ENCODE measurements around the gene CDKN2B.

CDKN2B gene

GRCh38 chr9:22045423-22045822 lies 36.3 kb upstream of the CDKN2B start:
- no peaks in the 10 kb centered on the region for H3K9me3 ChIP-seq (replicated peaks in 1 of 2; ENCODE audit: control insufficient read depth in 2 of 2, insufficient read depth in 1 of 2, low read depth in 1 of 2, low read length in 2 of 2)
- no peaks in the 10 kb centered on the region for H3K27me3 ChIP-seq (ENCODE audit: control insufficient read depth in 3 of 3, insufficient read depth in 3 of 3, low read depth in 1 of 3, low read length in 3 of 3)
- H4K8ac ChIP-seq (ENCODE audit: low read depth, low read length) = no peak overlapping the region
- H3K79me1 ChIP-seq (ENCODE audit: low read depth, low read length) = no peaks in the 10 kb centered on the region
- H2AK5ac ChIP-seq (ENCODE audit: low read depth, low read length) = no peak overlapping the region
- no peaks in the 10 kb centered on the region for H3K4me1 ChIP-seq (ENCODE audit: control insufficient read depth in 2 of 2, insufficient read depth in 1 of 2, low read depth in 1 of 2, low read length in 2 of 2)
- H3K9ac ChIP-seq (ENCODE audit: low read depth, low read length, poor library complexity) = no peak overlapping the region
- no peak overlapping the region for H2BK12ac ChIP-seq (ENCODE audit: low read length)
- H3K4me2 ChIP-seq (ENCODE audit: insufficient read depth, low read length, poor library complexity, severe bottlenecking) = no peak overlapping the region
- H3K23ac ChIP-seq (ENCODE audit: low read depth, low read length, poor library complexity) = no peak overlapping the region
- H3K36me3 ChIP-seq (replicated peaks in 1 of 2; ENCODE audit: control insufficient read depth in 2 of 2, insufficient read depth in 2 of 2, low read length in 2 of 2) = no peaks in the 10 kb centered on the region
- H3K18ac ChIP-seq (ENCODE audit: low read length) = no peak overlapping the region
- H2BK5ac ChIP-seq (ENCODE audit: low read length) = no peak overlapping the region
- DNase-seq (ENCODE audit: low spot score) = no peak
- H2AFZ ChIP-seq (ENCODE audit: low read length) = no peak overlapping the region
- no peak overlapping the region for H2BK15ac ChIP-seq (ENCODE audit: low read length)
- no peak overlapping the region for H4K91ac ChIP-seq (ENCODE audit: low read depth, low read length, poor library complexity)
- no peak overlapping the region for H3K4ac ChIP-seq (ENCODE audit: low read length)
- H3K14ac ChIP-seq (ENCODE audit: low read length) = no peak overlapping the region
- H3K27ac ChIP-seq (replicated peaks; ENCODE audit: low read length) = no peak overlapping the region
- no peak overlapping the region for H3K4me3 ChIP-seq (ENCODE audit: low read length in 2 of 2)
- no peak overlapping the region for H2BK120ac ChIP-seq (ENCODE audit: low read depth, low read length)

GRCh38 chr9:22044583-22044982 lies 35.5 kb upstream of the CDKN2B start:
- Histone ChIP-seq H2BK15ac (ENCODE audit: low read length) (no peak overlapping the region), H3K27ac (replicated peaks; ENCODE audit: low read length) (no peak overlapping the region), H2BK120ac (ENCODE audit: low read depth, low read length) (no peak overlapping the region), H2AK5ac (ENCODE audit: low read depth, low read length) (no peak overlapping the region), H3K9me3 (replicated peaks in 1 of 2; ENCODE audit: control insufficient read depth in 2 of 2, insufficient read depth in 1 of 2, low read depth in 1 of 2, low read length in 2 of 2) (no peaks in the 10 kb centered on the region), H3K4ac (ENCODE audit: low read length) (no peak overlapping the region), H3K36me3 (replicated peaks in 1 of 2; ENCODE audit: control insufficient read depth in 2 of 2, insufficient read depth in 2 of 2, low read length in 2 of 2) (no peaks in the 10 kb centered on the region), H2AFZ (ENCODE audit: low read length) (no peak overlapping the region), H3K23ac (ENCODE audit: low read depth, low read length, poor library complexity) (no peak overlapping the region), H2BK12ac (ENCODE audit: low read length) (no peak overlapping the region), H3K4me1 (ENCODE audit: control insufficient read depth in 2 of 2, insufficient read depth in 1 of 2, low read depth in 1 of 2, low read length in 2 of 2) (no peaks in the 10 kb centered on the region), H3K4me2 (ENCODE audit: insufficient read depth, low read length, poor library complexity, severe bottlenecking) (no peak overlapping the region), H3K18ac (ENCODE audit: low read length) (no peak overlapping the region), H3K9ac (ENCODE audit: low read depth, low read length, poor library complexity) (no peak overlapping the region), H4K91ac (ENCODE audit: low read depth, low read length, poor library complexity) (no peak overlapping the region), H2BK5ac (ENCODE audit: low read length) (no peak overlapping the region), H3K79me1 (ENCODE audit: low read depth, low read length) (no peaks in the 10 kb centered on the region), H3K4me3 (ENCODE audit: low read length in 2 of 2) (no peak overlapping the region), H4K8ac (ENCODE audit: low read depth, low read length) (no peak overlapping the region), H3K27me3 (ENCODE audit: control insufficient read depth in 3 of 3, insufficient read depth in 3 of 3, low read depth in 1 of 3, low read length in 3 of 3) (no peaks in the 10 kb centered on the region), H3K14ac (ENCODE audit: low read length) (no peak overlapping the region)
- DNase-seq (ENCODE audit: low spot score) = no peak

GRCh38 chr9:22043928-22044327 lies 34.8 kb upstream of the CDKN2B start:
- H2AFZ ChIP-seq (ENCODE audit: low read length) = no peak overlapping the region
- no peak overlapping the region for H3K18ac ChIP-seq (ENCODE audit: low read length)
- H2AK5ac ChIP-seq (ENCODE audit: low read depth, low read length) = no peak overlapping the region
- no peak overlapping the region for H3K14ac ChIP-seq (ENCODE audit: low read length)
- H4K8ac ChIP-seq (ENCODE audit: low read depth, low read length) = no peak overlapping the region
- no peak overlapping the region for H2BK12ac ChIP-seq (ENCODE audit: low read length)
- H3K23ac ChIP-seq (ENCODE audit: low read depth, low read length, poor library complexity) = no peak overlapping the region
- no peaks in the 10 kb centered on the region for H3K36me3 ChIP-seq (replicated peaks in 1 of 2; ENCODE audit: control insufficient read depth in 2 of 2, insufficient read depth in 2 of 2, low read length in 2 of 2)
- H3K27me3 ChIP-seq (ENCODE audit: control insufficient read depth in 3 of 3, insufficient read depth in 3 of 3, low read depth in 1 of 3, low read length in 3 of 3) = no peaks in the 10 kb centered on the region
- no peak overlapping the region for H3K4me2 ChIP-seq (ENCODE audit: insufficient read depth, low read length, poor library complexity, severe bottlenecking)
- no CpG with 5 or more reads among the region's 3 CpGs for WGBS, 2 donors (ENCODE audit: extremely low coverage in 2 of 2, insufficient read length in 2 of 2, insufficient replicate concordance in 1 of 2)
- H3K4me3 ChIP-seq (ENCODE audit: low read length in 2 of 2) = no peak overlapping the region
- H2BK5ac ChIP-seq (ENCODE audit: low read length) = no peak overlapping the region
- H3K79me1 ChIP-seq (ENCODE audit: low read depth, low read length) = no peaks in the 10 kb centered on the region
- no peak overlapping the region for H4K91ac ChIP-seq (ENCODE audit: low read depth, low read length, poor library complexity)
- H3K27ac ChIP-seq (replicated peaks; ENCODE audit: low read length) = no peak overlapping the region
- no peak overlapping the region for H3K4ac ChIP-seq (ENCODE audit: low read length)
- H3K4me1 ChIP-seq (ENCODE audit: control insufficient read depth in 2 of 2, insufficient read depth in 1 of 2, low read depth in 1 of 2, low read length in 2 of 2) = no peaks in the 10 kb centered on the region
- no peaks in the 10 kb centered on the region for H3K9me3 ChIP-seq (replicated peaks in 1 of 2; ENCODE audit: control insufficient read depth in 2 of 2, insufficient read depth in 1 of 2, low read depth in 1 of 2, low read length in 2 of 2)
- no peak overlapping the region for H2BK120ac ChIP-seq (ENCODE audit: low read depth, low read length)
- no peak for DNase-seq (ENCODE audit: low spot score)
- no peak overlapping the region for H3K9ac ChIP-seq (ENCODE audit: low read depth, low read length, poor library complexity)
- no peak overlapping the region for H2BK15ac ChIP-seq (ENCODE audit: low read length)

- Histone ChIP-seq H3K9me3 (replicated peaks in 1 of 2; ENCODE audit: control insufficient read depth in 2 of 2, insufficient read depth in 1 of 2, low read depth in 1 of 2, low read length in 2 of 2) (no peaks in the 10 kb centered on the region), H4K8ac (ENCODE audit: low read depth, low read length) (no peak overlapping the region), H3K18ac (ENCODE audit: low read length) (no peak overlapping the region), H2BK15ac (ENCODE audit: low read length) (no peak overlapping the region), H3K4ac (ENCODE audit: low read length) (no peak overlapping the region), H3K23ac (ENCODE audit: low read depth, low read length, poor library complexity) (no peak overlapping the region), H2BK120ac (ENCODE audit: low read depth, low read length) (no peak overlapping the region), H3K79me1 (ENCODE audit: low read depth, low read length) (no peaks in the 10 kb centered on the region), H2BK5ac (ENCODE audit: low read length) (no peak overlapping the region), H3K36me3 (replicated peaks in 1 of 2; ENCODE audit: control insufficient read depth in 2 of 2, insufficient read depth in 2 of 2, low read length in 2 of 2) (no peaks in the 10 kb centered on the region), H2BK12ac (ENCODE audit: low read length) (no peak overlapping the region), H3K27ac (replicated peaks; ENCODE audit: low read length) (no peak overlapping the region), H3K4me2 (ENCODE audit: insufficient read depth, low read length, poor library complexity, severe bottlenecking) (no peak overlapping the region), H4K91ac (ENCODE audit: low read depth, low read length, poor library complexity) (no peak overlapping the region), H3K4me3 (ENCODE audit: low read length in 2 of 2) (no peak overlapping the region), H3K27me3 (ENCODE audit: control insufficient read depth in 3 of 3, insufficient read depth in 3 of 3, low read depth in 1 of 3, low read length in 3 of 3) (no peaks in the 10 kb centered on the region), H2AK5ac (ENCODE audit: low read depth, low read length) (no peak overlapping the region), H3K14ac (ENCODE audit: low read length) (no peak overlapping the region), H2AFZ (ENCODE audit: low read length) (no peak overlapping the region), H3K4me1 (ENCODE audit: control insufficient read depth in 2 of 2, insufficient read depth in 1 of 2, low read depth in 1 of 2, low read length in 2 of 2) (no peaks in the 10 kb centered on the region), H3K9ac (ENCODE audit: low read depth, low read length, poor library complexity) (no peak overlapping the region)
- WGBS, 2 donors (ENCODE audit: extremely low coverage in 2 of 2, insufficient read length in 2 of 2, insufficient replicate concordance in 1 of 2) = no CpG with 5 or more reads among the region's 1 CpG
- no peak for DNase-seq (ENCODE audit: low spot score)
These were observed 32.7 kb upstream of the CDKN2B start for GRCh38 chr9:22041775-22042174.

Data from neuronal stem cell (in vitro differentiated cells).